Ascending aorta (tissue), 2 donors: Measurements from ENCODE around the gene SAP30L. TPM values are rescaled to one million over a fixed set of nuclear protein-coding genes. Genes with fewer than 3 reads are reported as not detected.

Source experiments
- DNase-seq, 2 donors: peaks; one replicate each; pipeline ENCODE4 v3.0.0-alpha.2; 2019; ENCODE audit warnings: low spot score in 2 of 2
- H3K27ac ChIP-seq, 2 donors: fragments of 200-600 bp; sonication (generic); one replicate each; pipeline ENCODE4 v1.5.1; 2016 to 2017; ENCODE audit warnings: mild to moderate bottlenecking in 1 of 2
- H3K27me3 ChIP-seq: fragments of 200-600 bp; sonication (generic); one replicate; pipeline ENCODE4 v1.5.1; 2017
- H3K36me3 ChIP-seq, 2 donors: fragments of 200-600 bp; sonication (generic); one replicate each; pipeline ENCODE4 v1.5.1; 2016
- H3K4me1 ChIP-seq, 2 donors: fragments of 200-600 bp; sonication (generic); one replicate each; pipeline ENCODE4 v1.5.1; 2016 to 2017; ENCODE audit warnings: mild to moderate bottlenecking in 1 of 2
- H3K4me3 ChIP-seq, 2 donors: fragments of 200-600 bp; sonication (generic); one replicate each; pipeline ENCODE4 v1.5.1; 2016 to 2017; ENCODE audit warnings: mild to moderate bottlenecking in 1 of 2
- H3K9me3 ChIP-seq, 2 donors: fragments of 200-600 bp; sonication (generic); one replicate each; pipeline ENCODE4 v1.5.1; 2016
- intact Hi-C: fragments of 100-400 bp; cut with DNase I; formaldehyde crosslinking; loops from one replicate; pipeline ENCODE4 v1.15.1; 2023
- total RNA-seq: library from RNA; depleted of rRNA; stranded (reverse); fragments of >200 nt; gene quantifications from one replicate; pipeline ENCODE4 v1.1.0, GENCODE V29; 2016
- TF ChIP-seq, protein P1 (sequence below), 3 experiments: fragments of 200-600 bp in 2 of 3; fragments of 450-650 bp in 1 of 3; sonication (generic) in 2 of 3; IDR thresholded peaks; one replicate each; pipeline ENCODE4 v1.5.1; 2016 to 2019; ENCODE audit warnings: antibody characterized with exemption in 3 of 3, mild to moderate bottlenecking in 1 of 3, moderate library complexity in 1 of 3

The SAP30L gene
- total RNA-seq, 1 donor from 2014 or later, result 36.5 TPM

DNA sequence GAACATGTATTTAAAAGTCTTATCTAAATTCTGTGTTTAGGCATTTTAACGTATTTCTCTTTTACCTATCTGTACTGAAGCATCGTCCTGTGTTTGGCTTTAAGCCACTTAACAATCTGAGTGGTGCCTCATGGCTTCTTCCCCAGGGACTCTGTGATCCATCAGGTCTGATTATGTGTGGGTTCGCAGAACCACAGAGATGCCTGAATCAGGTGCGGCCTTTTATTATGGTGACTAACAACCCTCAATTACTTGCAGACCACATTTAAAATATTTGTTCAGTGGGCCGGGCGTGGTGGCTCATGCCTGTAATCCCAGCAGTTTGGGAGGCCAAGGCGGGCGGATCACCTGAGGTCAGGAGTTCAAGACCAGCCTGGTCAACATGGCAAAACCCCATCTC lies 39.6 kb upstream of the SAP30L start:
- no peak for DNase-seq
- Histone ChIP-seq H3K4me1 (peaks cover 4 to 5% of the 10 kb centered on the region in 2 donors), H3K9me3 (no peaks in the 10 kb centered on the region), H3K4me3 (no peak overlapping the region), H3K36me3 (peaks cover 8 to 19% of the 10 kb centered on the region in 2 donors), H3K27ac (no peak overlapping the region), H3K27me3 (no peaks in the 10 kb centered on the region)
- TF ChIP-seq, protein P1, sequence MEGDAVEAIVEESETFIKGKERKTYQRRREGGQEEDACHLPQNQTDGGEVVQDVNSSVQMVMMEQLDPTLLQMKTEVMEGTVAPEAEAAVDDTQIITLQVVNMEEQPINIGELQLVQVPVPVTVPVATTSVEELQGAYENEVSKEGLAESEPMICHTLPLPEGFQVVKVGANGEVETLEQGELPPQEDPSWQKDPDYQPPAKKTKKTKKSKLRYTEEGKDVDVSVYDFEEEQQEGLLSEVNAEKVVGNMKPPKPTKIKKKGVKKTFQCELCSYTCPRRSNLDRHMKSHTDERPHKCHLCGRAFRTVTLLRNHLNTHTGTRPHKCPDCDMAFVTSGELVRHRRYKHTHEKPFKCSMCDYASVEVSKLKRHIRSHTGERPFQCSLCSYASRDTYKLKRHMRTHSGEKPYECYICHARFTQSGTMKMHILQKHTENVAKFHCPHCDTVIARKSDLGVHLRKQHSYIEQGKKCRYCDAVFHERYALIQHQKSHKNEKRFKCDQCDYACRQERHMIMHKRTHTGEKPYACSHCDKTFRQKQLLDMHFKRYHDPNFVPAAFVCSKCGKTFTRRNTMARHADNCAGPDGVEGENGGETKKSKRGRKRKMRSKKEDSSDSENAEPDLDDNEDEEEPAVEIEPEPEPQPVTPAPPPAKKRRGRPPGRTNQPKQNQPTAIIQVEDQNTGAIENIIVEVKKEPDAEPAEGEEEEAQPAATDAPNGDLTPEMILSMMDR (IDR thresholded peaks at IDR 0.05), result no peak
- intact Hi-C loops, result loop anchor here (5.0 kb wide), 1 partner anchor 49 kb away; no protein-coding TSS in a partner anchor

GRCh38 chr5:154406826-154407225 lies 39.0 kb upstream of the SAP30L start:
- no peak for DNase-seq
- intact Hi-C loops, result loop anchor here (5.0 kb wide), 1 partner anchor 50 kb away; no protein-coding TSS in a partner anchor
- TF ChIP-seq, protein P1 (IDR thresholded peaks at IDR 0.05), result no peak
- Histone ChIP-seq H3K4me1 (peaks cover 4 to 5% of the 10 kb centered on the region in 2 donors), H3K9me3 (no peaks in the 10 kb centered on the region), H3K4me3 (no peak overlapping the region), H3K27me3 (no peaks in the 10 kb centered on the region), H3K27ac (no peak overlapping the region), H3K36me3 (peaks cover 11 to 24% of the 10 kb centered on the region in 2 donors)

GRCh38 chr5:154408811-154409210 lies 37.0 kb upstream of the SAP30L start:
- TF ChIP-seq, protein P1 (IDR thresholded peaks at IDR 0.05), result no peak
- Histone ChIP-seq H3K27me3 (no peaks in the 10 kb centered on the region), H3K4me3 (no peak overlapping the region), H3K27ac (no peak overlapping the region), H3K36me3 (peaks cover 18 to 40% of the 10 kb centered on the region in 2 donors), H3K4me1 (peaks cover 4 to 5% of the 10 kb centered on the region in 2 donors), H3K9me3 (no peaks in the 10 kb centered on the region)
- peak in 1 of 2 donors; percentile 28 for DNase-seq
- intact Hi-C loops, result loop anchor here (5.0 kb wide), 1 partner anchor 52 kb away; no protein-coding TSS in a partner anchor

DNA sequence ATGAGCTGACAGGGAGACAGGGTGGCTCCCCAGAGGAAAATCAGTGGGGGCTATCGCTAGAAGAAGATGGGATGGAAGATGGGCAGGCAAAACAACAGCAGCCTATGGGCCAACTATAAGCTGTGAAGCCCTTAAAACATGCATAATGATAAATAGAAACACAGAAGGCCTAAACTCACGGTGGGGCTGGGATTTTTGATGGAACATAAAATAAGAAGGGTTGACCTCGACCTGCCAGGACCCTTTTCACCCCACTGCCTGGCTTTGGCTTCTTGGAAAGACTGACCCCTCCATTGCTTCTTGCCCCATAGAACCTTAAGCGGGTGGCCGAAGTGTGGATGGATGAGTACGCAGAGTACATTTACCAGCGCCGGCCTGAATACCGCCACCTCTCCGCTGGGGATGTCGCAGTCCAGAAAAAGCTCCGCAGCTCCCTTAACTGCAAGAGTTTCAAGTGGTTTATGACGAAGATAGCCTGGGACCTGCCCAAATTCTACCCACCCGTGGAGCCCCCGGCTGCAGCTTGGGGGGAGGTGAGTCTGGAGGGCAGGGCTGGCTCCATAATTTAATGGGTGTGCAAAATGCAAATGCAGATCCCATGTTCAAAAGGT lies 36.5 kb upstream of the SAP30L start:
- peak in 1 of 2 donors; percentile 39 for DNase-seq
- peaks cover 4 to 5% of the 10 kb centered on the region in 2 donors for H3K4me1 ChIP-seq
- H3K27me3 ChIP-seq, result no peaks in the 10 kb centered on the region

GRCh38 chr5:154410008-154410407 lies 35.8 kb upstream of the SAP30L start:
- no peak for DNase-seq
- intact Hi-C loops, result no loop called here
- peaks cover 18 to 40% of the 10 kb centered on the region in 2 donors for H3K36me3 ChIP-seq
- no peak overlapping the region for H3K4me3 ChIP-seq
- H3K9me3 ChIP-seq, result no peaks in the 10 kb centered on the region
- TF ChIP-seq, protein P1 (IDR thresholded peaks at IDR 0.05), result no peak
- no peak overlapping the region for H3K27ac ChIP-seq
- no peaks in the 10 kb centered on the region for H3K27me3 ChIP-seq
- H3K4me1 ChIP-seq, result peaks cover 4 to 5% of the 10 kb centered on the region in 2 donors

More for the DNA sequence above, 36.5 kb upstream of the SAP30L start:
- H3K9me3 ChIP-seq, result no peaks in the 10 kb centered on the region
- no peak overlapping the region for H3K4me3 ChIP-seq
- intact Hi-C loops, result loop anchor here (5.0 kb wide), 1 partner anchor 52 kb away; no protein-coding TSS in a partner anchor
- TF ChIP-seq, protein P1 (IDR thresholded peaks at IDR 0.05), result no peak
- peaks cover 18 to 40% of the 10 kb centered on the region in 2 donors for H3K36me3 ChIP-seq
- H3K27ac ChIP-seq, result no peak overlapping the region
